HCT116 (cell line): ENCODE results near the gene TBC1D22B.

Source experiments
- EGR1 ChIP-seq: IDR thresholded peaks from 2 replicates; pipeline ENCODE4 v1.6.1; 2012; ENCODE audit warnings: low read depth
- POLR2AphosphoS5 ChIP-seq: IDR thresholded peaks from 2 replicates; pipeline ENCODE4 v1.6.1; 2011; ENCODE audit warnings: mild to moderate bottlenecking, low read depth, low read length, moderate library complexity

- no peak for TF ChIP-seq POLR2AphosphoS5
- TF ChIP-seq EGR1: no peak
Measured at GRCh38 chr6:37222992-37223391, 34.6 kb upstream of the TBC1D22B start.
